DND-41 (cell line): ENCODE results near the gene TEC.

Experiments
- EZH2 ChIP-seq: IDR thresholded peaks from 3 replicates; pipeline ENCODE4 v1.6.1; 2012; ENCODE audit warnings: borderline replicate concordance, low read depth, mild to moderate bottlenecking, moderate library complexity, low read length, inconsistent platforms; ENCODE audit not compliant: severe bottlenecking
- TF ChIP-seq, protein P1 (sequence below): IDR thresholded peaks from 2 replicates; pipeline ENCODE4 v1.5.1; 2012; ENCODE audit warnings: borderline replicate concordance, low read length, moderate library complexity, mild to moderate bottlenecking; ENCODE audit not compliant: poor library complexity, severe bottlenecking; ENCODE audit errors: extremely low read depth

DNA sequence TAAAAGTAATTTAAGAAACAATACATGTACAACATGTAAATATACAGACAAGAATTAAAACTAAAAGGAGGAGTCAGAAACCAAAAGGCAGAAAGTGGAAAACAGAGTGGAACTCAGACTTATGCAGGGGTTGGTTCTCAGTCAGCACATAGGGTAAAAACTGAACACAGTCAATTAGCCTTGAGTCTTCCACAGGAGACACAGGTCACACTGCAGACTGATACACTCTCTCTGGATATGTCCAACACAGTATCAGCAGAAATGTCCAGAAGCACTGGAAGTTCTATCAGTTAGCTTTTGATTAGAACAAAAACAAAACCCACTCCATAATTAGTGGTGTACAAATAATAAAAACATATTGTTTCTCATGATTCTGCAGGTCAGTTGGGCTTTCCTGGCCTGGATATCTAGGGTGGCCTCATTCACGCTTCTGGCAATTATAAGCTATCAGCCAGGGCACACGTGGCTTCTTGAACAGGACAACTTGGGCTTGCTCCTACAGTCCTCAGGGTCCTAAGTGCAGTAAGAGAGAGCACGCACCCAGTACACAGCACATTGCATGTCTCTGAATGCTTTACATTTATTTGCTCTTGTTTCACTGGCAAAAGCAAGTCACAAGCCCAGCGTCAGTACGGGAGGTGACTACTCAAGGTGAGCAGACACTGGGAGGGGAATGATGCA lies 21.6 kb downstream of the TEC start:
- TF ChIP-seq, protein P1, sequence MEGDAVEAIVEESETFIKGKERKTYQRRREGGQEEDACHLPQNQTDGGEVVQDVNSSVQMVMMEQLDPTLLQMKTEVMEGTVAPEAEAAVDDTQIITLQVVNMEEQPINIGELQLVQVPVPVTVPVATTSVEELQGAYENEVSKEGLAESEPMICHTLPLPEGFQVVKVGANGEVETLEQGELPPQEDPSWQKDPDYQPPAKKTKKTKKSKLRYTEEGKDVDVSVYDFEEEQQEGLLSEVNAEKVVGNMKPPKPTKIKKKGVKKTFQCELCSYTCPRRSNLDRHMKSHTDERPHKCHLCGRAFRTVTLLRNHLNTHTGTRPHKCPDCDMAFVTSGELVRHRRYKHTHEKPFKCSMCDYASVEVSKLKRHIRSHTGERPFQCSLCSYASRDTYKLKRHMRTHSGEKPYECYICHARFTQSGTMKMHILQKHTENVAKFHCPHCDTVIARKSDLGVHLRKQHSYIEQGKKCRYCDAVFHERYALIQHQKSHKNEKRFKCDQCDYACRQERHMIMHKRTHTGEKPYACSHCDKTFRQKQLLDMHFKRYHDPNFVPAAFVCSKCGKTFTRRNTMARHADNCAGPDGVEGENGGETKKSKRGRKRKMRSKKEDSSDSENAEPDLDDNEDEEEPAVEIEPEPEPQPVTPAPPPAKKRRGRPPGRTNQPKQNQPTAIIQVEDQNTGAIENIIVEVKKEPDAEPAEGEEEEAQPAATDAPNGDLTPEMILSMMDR: no peak
- no peak for TF ChIP-seq EZH2
